CD4-positive, alpha-beta T cell treated with Interleukin-2 at 100 ng/mL for 4 hours (primary cell): ENCODE data around the gene ITIH1.
"Not testable (repeated sequence)": the region's sequence is repeated elsewhere in the genome, so short reads cannot be mapped to it uniquely, and the experiment has no call there.

ENCODE experiments used
- DNase-seq: peaks from one replicate; pipeline ENCODE4 v3.0.0-alpha.2; 2020; ENCODE audit warnings: low spot score

ITIH1 gene

GRCh38 chr3:52777127-52777958 lies at the start of gene ITIH1:
Gene ITIH1 (plus strand): TSS chr3:52777599. CDS start chr3:52777616, 17 bp downstream.
- DNase-seq, result no peak

DNA sequence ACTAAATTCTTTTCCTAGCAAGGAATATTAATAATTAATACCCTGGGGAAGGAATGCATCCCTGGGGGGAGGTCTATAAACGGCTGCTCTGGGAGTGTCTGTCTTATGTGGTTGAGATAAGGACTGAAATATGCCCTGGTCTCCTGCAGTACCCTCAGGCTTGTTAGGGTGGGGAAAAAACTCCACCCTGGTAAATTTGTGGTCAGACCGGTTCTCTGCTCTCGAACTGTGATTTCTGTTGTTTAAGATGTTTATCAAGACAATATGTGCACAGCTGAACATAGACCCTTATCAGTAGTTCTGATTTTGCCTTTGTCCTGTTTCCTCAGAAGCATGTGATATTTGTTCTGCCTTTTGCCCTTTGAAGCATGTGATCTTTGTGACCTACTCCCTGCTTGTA lies 48.6 kb upstream of the ITIH1 start:
- DNase-seq, result not testable (repeated sequence)

- no peak for DNase-seq
Observed at GRCh38 chr3:52730681-52731080, 46.7 kb upstream of the ITIH1 start.

GRCh38 chr3:52731590-52731989 lies 45.8 kb upstream of the ITIH1 start:
- DNase-seq, result no peak

DNA sequence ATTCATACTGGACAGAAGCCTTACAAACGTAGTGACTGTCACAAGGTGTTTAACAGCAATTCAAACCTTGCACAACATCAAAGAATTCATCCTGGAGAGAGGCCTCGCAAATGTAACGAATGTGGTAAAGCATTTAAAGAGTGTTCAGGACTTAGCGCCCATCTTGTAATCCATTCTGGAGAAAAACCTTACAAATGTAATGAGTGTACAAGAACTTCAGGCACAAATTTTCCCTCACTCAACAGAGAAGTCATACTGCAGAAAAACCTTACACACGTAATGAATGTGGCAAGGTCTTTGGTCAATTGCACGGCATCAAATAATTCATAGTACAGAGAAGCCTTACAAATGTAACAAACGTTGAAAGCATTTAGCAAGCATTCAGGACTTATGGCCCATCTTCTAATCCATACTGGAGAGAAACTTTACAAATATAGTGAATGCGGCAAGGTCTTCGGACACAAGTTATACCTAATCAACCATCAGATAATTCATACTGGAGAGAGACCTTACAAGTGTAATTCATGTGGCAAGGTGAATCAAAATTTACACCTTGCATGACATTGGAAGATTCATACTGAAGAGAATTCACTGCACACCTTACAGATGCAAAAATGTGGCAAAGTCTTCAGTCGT lies 44.0 kb upstream of the ITIH1 start:
- DNase-seq, result no peak

GRCh38 chr3:52739730-52740129 lies 37.7 kb upstream of the ITIH1 start:
- DNase-seq, result no peak

DNA sequence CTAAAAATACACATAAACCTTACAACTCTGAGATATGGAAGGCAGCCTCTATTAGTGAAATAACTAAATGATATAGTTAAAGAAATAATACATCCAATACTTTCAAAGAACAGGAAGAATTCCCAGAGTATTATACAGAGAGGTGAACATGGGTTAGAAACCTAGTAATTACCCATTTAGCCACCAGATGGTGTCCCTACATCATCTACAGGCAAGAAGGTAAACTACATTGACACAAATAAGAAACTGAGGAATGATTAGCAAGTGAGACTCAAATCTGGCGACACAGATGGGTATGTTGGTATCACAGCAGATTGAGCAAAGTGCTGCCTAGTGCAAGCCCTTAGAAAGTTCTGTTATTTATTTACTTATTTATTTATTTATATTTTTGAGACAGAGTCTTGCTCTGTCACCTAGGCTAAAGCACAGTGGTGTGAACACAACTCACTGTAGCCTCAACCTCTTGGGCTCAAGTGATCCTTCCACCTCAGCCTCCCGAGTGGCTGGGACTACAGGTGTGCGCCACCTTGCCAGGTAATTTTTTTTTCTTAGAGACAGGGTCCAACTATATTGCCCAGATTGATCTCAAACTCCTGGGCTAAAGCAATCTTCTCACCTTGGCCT lies 34.9 kb upstream of the ITIH1 start:
- peak; percentile 29 for DNase-seq

DNA sequence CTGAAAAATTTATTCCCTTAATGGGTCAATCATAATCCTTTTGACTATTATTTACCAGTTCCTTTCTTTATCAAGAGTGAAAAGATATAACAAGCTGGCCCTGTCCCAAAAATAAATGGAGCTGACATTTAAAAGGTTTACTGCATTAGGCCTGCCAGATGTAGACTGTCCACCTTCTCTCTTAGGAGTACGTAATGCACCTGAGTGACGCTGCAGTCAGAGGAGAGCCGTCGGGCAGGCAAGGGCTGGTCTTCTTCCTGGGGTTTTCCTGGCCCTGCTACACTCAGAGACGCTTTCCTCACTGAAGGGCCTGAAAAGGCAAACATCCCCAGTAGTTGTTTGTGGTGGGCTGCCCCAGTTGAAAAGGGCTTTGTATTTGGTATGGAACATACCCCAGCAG lies 34.2 kb upstream of the ITIH1 start:
- no peak for DNase-seq

GRCh38 chr3:52743721-52744120 lies 33.7 kb upstream of the ITIH1 start:
- no peak for DNase-seq

- DNase-seq, result no peak
Observed at GRCh38 chr3:52752045-52752660, 25.2 kb upstream of the ITIH1 start.

DNA sequence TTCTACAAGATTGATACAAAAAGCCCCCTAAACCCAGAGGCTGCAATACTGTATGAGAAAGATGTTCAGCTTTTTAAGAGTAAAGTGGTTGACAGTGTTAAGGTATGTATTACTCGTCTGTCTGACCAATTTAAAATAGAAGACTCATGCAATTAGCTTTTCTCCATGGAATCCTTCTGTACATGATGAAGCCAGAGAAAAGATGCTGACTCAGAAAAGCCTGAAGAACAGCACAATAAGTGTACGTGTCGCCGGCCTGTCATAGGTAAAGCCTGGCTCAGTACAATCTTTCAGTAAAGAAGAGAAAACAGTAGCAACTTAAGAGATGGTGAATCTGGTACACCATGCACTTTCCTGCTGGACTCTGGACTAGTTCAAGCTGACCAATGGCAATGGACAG lies 23.0 kb upstream of the ITIH1 start:
- DNase-seq, result no peak

DNA sequence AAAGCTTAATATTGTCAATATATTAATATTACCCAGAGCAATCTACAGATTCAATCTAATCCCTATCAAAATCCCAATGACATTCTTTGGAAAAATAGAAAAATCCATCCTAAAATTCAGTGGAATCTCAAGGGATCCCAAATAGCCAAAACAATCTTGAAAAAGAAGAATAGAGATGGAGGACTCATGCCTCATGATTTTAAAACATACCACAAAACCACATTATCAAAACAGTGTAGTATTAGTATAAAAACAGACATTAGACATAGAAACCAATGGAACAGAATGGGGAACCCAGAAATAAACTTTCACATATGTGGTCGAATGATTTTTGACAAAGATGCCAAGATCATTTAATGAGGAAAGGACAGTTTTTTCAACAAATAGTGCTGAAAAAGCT lies 21.3 kb upstream of the ITIH1 start:
- no peak for DNase-seq

GRCh38 chr3:52763466-52763865 lies 13.9 kb upstream of the ITIH1 start:
- no peak for DNase-seq

- DNase-seq, result no peak
Observed at GRCh38 chr3:52769786-52770455, 7.5 kb upstream of the ITIH1 start.

- DNase-seq, result peak; percentile 93
Observed at GRCh38 chr3:52770496-52771333, 6.7 kb upstream of the ITIH1 start, which contains the start of gene NEK4. Gene NEK4 (minus strand): TSS chr3:52770940. CDS start chr3:52770746, 194 bp downstream.

DNA sequence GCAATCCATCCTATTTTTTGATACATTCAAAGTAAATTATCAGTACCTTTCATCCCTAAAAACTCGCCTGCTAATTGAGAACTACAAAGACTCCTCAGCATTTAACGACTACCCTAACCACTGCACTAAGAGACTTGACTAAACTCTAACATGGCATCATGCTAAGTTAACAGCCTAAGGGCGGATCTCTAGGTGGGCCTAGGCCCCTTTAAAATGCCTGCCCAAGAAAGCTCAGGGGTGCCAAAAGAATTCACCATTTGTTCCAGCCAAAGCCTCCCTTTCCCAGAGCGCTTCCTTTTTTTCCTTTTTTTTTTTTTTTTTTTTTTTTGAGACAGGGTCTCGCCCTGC lies 6.1 kb upstream of the ITIH1 start:
- DNase-seq, result no peak

- DNase-seq, result no peak
Observed at GRCh38 chr3:52771702-52772101, 5.7 kb upstream of the ITIH1 start.

DNA sequence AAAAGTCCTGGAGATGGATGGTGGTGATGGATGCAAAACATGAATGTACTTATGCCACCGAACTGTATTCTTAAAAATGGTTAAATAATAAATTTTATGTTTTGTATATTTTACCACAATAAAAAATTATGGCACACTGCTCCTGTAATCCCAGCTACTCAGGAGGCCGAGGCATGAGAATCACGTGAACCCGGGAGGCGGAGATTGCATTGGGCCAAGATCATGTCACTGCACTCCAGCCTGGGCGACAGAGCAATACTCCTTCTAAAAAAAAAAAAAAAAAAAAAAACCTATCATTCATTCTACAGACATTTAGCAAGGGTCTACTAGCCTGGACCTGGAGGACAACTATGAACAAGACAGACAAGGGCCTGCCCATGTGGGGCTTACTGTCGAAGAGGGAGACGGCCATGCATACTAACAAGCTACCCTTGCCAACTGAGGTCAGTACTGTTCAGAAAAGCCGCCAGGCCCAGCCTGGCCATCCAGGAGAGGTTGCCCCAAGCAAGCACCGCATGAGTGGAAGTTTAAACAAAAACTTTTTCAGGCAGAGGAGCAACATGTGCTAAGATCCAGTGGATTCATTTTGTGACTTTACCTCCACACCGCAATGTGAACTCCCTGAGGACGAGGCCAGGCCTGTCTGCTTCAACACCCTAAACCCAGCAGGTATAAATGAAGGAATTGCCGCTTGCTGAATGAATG lies 3.9 kb upstream of the ITIH1 start:
- DNase-seq, result no peak

GRCh38 chr3:52774066-52774713 lies 3.2 kb upstream of the ITIH1 start:
- no peak for DNase-seq
